GM21515 (cell line): ENCODE data around the gene USP32.
"Not testable (repeated sequence)": the region's sequence is repeated elsewhere in the genome, so short reads cannot be mapped to it uniquely, and the experiment has no call there.

Experiments used
- ATAC-seq: cut with Tn5 transposase; IDR thresholded peaks from one replicate; pipeline ENCODE4 v1.9.1; 2021; ENCODE audit not compliant: unreplicated experiment

Gene USP32

DNA sequence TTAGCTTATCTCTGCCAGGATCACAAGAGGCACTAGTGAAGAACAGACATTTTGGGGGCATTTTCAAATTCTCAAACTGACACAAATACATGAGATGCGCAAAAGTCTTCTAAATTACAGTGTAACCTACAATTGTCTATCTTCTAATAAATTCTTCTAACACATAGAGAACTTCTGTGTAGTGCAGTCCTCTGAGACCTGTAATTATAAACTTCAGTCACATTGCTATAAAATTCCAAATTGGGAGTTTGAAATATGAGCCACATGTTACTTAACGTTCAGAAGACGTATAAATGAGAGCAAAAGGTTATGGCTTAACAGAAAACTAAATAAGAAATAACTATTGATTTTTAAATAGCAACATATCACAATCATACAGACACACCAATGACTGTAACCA lies 12.5 kb downstream of the USP32 start:
- not testable (repeated sequence) for ATAC-seq

DNA sequence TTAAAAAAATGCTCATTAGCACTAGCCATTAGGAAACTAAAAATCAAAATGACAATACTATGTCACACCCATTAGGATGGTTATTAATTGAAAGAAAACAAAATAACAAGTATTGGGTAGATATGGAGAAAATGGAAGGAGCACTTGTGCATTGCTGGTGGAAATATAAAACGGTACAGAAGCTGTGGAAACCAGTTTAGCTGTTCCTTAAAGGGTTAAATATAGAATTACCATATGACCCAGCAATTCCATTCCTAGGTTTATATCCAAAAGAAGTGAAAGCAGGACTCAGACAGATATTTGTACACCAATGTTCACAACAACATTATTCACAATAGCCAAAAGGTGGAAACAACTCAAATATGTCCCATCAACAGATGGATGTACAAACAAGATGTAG lies 13.7 kb downstream of the USP32 start:
- ATAC-seq, result not testable (repeated sequence)

DNA sequence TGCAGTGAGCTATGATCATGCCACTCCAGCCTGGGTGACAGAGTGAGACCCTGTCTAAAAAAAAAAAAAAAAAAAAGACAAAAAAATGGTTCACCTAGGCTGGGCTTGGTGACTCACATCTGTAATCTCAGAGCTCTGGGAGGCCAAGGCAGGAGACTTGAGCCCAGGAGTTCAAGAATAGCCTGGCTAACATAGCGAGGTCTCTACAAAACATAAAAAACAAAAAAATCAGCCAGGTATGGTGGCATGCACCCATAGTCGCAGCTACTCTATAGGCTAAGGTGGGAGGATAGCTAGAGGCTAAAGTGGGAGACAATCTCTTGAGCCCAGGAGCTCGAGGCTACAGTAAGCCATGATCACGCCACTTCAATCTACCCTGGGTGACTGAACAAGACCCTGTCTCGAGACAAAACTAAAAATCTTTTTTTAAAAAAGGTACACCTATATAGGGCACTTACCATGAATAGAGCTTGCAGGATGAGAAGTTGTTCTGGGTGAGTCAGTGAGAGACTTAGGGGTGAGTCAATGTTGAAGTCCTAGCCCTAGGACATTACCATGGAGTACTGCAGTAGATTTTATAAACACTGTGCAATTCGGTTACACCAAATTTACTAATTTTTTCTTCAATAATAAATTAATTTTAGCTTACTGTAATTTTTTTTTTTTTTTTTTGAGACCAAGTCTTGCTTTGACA lies 19.0 kb downstream of the USP32 start:
- no peak for ATAC-seq

DNA sequence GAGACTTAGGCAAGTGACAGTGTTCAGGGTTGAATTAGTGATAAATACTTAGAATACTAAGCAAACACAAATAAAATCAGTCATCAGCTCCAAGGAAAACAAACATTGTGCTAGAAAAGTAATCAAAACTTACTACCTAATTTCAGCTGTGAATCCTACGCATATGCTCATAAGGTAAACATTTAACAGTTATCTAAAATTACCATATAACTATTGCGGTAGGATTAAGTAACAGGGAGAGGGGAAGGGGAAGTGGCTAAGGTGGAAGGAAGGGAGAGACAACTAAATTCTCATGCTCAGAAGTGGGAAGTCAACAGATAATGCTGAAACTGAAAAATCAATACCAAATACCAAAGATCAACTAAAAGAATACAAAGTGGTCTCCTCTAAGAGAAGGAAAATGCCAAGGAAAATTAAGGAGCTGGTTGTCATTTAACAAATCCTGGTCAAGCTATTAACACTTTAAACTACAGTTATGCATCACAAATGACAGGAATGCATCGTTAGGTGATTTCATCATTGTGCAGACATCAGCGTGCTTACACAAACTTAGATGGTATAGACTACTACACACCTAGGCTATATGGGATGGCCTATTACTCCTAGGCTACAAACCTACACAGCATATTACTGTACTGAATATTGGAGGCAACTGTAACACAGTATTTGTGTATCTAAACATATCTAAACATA lies 20.0 kb downstream of the USP32 start:
- no peak for ATAC-seq

DNA sequence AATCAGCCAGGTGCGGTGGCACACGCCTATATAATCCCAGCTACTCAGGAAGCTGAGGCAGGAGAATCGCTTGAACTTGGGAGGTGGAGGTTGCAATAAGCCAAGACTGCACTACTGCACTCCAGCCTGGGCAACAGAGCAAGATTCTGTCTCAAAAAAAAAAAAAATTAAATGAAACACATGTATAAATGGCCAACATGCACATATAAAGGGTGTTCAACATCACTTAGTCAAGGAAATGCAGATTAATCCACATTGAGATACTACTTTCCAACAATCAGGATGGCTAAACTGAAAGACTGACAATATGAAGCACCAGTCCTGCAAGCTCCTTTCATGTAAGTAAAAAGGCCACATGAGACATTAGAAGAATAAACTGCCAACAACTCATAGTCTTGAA lies 20.5 kb downstream of the USP32 start:
- ATAC-seq, result no peak

DNA sequence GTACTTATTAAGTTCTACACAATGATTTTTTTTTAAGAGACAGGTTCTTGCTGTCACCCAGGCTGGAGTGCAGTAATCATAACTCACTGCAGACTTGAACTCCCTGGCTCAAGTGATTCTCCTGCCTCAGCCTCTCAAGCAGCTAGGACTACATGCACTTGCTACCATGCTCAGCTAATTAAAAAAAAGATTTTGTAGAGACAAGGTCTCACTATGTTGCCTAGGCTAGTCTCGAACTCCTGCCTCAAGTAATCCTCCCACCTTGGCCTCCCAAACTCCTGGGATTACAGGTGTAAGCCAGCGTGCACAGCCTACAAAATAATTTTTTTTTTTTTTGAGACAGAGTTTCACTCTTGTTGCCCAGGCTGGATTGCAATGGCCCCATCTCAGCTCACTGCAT lies 22.2 kb downstream of the USP32 start:
- ATAC-seq, result no peak

DNA sequence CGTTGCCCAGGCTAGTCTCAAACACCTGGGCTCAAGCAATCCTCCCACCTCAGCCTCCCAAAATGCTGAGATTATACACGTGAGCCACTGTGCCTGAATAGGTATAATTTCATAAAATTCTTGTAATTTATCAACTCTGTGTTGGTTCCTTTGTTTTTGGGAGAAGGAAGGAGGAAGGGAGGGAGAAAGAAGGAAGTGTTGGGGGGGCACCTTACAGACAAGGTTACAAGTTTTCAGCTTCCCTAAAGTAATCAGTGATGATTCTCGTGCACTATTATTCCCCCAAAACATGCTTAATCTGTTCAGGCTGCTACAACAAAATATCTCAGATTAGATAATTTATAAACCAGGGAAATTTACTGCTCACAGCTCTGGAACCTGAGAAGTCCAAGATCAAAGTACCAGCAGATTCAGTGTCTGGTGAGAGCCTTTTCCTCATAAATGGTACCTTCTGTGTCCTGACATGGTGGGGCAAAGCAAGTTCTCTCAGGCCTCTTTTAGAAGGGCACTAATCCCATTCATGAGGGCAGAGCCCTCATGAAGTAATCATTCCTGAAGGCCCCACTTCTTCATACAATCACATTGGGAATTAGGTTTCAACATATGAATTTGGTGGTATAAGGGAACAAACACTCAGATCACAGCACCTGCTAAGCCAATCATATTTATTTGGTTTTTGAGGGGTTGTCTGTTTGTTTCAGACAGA lies 28.1 kb downstream of the USP32 start:
- no peak for ATAC-seq

DNA sequence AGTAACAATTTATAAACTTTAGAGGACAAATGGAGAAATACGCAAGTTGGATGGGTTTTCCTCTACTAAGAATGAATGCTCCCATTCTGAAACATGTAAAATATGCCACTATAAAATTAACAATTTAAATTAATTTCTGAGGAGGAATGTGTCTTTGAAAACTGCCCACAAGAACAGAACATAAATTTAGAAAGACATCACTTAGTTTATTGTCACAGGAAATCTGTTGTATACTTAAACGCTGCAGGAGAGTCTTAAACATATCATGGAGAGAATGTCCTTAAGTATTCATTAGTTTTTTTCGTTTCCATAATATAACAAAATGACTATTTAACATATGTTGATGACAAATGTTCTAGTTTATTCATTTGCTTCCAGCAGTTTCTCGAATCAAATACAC lies 29.6 kb downstream of the USP32 start:
- no peak for ATAC-seq

DNA sequence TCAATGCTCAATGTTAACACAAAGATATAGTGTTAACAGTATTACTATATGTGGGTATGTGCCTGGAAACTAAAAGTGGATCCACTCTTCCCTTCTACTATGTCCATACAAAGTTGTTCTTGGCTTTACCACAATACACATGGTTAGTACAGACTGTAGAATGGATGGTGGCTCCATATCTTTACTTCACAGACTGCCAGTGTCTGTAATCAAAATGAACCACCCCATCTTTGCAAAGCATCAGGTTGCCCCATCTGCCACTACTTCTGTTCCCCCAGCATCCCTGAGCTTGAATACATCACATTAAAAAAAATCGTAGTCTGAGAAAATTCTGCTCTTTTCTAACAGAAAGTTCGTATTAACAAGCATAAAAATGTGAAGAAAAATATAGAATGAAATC lies 30.0 kb downstream of the USP32 start:
- no peak for ATAC-seq

DNA sequence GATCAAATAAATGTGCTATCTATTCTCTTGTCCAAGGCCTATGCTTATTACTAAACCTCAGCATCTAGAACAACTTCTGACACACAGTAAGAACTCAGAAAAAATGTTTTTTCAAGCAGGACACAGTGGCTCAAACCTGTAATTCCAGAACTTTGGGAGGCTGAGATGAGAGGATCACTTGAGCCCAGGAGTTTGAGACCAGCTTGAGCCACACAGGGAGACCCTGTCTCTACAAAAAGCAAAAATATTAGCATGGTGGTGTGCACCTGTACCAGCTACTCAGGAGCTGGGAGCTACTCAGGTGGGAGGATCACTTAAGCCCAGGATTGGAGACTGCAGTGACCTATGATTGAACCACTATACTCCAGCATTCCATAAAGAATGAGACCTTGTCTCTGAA lies 32.5 kb downstream of the USP32 start:
- no peak for ATAC-seq

DNA sequence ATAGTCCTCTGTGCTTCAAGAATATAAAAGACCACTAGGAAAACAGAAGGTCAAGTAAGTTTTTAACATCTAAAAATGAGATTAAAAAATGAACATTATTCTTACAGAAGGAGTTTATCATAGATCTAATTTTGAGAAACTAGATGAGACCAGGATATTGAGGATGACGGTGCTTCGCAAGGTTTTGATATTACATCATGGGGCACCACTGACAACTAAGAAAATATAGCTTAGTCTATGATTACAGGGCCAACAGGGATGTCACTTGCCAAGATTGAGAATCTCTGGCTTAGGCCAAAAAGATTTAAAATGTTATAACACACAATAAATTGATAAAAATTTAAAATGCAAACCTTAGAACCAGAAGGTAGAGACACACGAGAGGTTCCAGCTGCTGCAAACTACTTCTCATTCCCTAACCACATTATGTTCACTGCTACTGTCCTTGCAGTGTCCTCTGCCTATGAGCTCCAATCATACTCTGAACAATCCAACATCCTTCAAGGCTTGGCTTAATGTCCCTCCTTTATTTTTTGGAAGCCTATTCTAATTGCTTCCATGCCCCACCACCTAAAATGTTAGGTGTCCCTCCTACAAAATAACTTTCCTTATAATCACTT lies 33.2 kb downstream of the USP32 start:
- ATAC-seq, result no peak

DNA sequence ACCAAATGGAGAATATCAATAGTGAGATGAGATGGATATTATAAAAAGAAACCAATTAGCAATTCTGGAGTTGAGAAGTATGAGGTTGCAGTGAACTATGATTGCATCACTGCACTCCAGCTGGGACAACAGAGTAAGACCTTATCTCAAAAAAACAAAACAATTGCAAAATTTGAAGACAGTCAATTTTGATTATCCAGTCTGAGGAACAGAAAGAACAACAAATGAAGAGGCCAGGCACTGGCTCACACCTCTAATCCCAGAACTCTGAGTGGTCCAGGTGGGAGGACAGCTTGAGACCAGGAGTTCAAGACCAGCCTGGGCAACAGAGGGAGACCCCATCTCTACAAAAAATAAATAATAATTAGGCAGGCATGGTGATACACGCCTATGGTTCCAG lies 35.0 kb downstream of the USP32 start:
- no peak for ATAC-seq

DNA sequence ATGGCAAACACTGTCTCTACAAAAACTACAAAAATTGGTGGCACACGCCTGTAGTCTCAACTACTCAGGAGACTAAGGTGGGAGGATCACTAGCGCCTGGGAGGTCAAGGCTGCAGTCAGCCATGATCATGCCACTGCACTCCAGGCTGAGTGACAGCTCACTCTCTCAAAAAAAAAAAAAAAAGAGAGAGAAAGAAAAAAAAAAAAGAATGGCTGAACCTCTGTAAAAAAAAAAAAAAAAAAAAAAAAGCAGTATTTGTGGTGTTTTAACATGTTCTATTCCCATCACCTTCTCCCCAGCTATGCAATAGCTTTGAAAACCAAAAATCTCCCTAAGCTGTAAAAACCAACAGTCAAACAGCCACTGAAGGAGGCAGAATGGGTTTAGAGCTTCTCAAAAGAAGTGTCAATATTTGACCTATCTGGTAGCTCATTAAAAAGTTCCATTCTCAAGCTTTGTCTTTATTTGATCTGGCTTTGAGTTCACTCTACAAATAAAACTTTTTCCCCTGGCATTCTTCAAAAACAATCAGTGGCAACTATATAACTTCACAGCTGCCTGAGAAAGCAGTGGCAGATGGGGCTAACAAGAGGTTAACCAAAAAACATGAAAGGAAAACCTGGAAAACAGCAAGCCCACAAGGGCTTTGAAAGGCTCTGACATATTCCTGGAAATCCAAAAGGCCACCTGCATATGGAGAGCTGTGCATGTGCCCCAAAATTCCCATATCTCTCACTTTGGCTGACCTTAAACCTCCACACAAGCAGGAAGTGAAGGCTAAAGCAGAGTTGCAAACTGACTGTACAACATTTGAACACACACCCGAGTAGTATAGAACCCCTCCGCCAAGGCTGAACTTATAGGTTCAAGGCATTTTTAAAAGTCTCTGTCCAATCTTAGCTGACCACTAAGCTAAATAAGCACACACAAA lies 36.0 kb downstream of the USP32 start:
- ATAC-seq, result no peak

DNA sequence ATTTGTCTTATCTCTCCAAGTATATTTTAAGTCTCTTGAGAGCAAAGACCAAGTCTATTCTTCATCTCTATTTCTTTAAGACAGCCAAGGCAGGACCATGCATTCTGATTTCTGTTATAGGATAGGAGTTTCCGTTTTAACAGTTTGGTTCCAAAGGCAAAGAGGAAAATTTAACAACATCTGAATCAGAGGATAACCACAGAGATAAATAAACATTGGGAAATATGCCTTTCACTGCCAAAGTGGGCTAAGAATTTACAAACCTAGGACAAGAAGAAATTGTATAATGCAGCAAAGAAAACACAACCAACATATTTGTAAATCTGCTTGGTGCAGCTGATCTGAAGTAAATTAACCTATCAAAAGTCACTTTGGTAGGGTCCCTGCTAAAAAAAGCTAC lies 37.7 kb downstream of the USP32 start:
- no peak for ATAC-seq

DNA sequence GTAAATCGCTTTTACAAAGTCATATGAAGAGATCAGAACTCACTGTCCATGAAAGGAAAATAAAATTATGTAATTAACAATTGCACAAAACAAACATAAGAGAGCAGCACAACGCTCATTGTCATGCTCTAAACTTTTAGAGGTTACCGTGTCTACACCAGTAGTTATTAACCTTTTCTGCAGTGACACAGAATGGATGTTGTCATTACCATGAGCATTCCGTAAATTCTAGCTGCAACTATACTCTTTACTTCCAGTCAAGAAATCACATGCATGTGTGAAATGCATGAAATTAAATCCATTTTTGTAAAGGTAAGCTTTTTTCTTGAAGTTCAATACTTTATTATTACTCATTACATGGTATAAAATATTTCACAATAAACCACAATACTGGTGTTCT lies 38.2 kb downstream of the USP32 start:
- no peak for ATAC-seq

DNA sequence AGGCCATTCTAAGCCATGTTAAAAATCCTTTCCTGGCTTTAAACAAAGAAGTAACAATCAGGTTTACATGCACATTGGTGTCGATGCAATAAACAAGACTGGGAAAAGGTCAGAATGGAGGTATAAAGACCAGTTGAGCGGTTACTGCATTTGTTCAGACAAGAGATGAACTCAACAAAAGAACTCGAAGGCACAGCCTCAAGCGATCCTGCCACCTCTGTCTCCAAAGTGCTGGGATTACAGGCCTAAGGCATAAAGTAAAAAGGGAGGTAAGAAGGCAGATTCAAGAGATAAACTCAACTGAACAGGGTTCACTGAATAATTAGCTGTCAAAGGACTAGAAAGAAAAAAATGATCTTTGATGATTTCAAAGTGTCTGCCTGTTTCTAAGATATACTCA lies 39.4 kb downstream of the USP32 start:
- no peak for ATAC-seq

DNA sequence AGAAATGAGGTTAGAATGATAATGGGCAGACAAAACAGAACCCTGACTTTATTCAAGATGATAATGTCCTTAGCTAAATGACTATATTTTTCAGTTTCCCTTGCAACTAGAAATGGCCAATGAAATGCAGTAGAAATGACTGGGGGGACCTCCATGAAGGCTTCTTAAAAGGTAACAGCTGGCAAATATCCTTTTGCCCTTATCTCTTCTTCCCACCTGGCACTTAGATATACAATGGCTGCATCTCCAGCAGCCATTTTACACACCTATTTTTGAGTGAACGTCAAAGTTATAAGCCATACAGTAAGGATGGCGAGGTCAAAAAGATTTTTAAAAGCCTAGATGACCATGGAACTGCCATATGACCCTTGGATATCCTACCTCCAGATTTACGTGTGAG lies 39.9 kb downstream of the USP32 start:
- no peak for ATAC-seq

DNA sequence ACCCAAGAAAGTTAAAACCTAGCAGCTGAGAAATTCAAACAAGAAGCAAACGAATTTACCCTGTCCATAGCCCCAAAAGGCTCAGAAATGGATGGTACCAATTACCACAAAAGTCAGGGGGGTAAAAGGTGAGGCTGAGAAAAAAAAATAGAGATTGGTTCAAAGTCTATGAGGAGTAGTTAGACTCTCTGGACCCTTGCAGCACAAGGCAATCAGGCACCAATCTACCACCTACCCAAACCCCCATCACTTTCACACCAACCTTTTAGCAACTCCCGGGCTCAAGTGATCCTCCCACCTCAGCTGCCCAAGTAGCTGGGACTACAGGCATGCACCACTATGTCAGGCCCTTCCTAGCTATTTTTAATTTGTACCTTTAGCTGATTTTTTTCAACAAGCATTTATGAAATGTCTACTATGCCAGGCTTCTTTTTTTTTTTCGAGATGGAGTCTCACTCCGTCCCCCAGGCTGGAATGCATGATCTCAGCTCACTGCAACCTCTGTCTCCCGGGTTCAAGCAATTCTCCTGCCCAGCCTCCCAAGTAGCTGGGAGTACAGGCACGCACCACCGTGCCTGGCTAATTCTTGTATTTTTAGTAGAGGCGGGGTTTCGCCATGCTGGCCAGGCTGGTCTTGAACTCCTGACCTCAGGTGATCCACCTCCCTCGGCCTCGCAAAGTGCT lies 40.8 kb downstream of the USP32 start:
- ATAC-seq, result no peak

DNA sequence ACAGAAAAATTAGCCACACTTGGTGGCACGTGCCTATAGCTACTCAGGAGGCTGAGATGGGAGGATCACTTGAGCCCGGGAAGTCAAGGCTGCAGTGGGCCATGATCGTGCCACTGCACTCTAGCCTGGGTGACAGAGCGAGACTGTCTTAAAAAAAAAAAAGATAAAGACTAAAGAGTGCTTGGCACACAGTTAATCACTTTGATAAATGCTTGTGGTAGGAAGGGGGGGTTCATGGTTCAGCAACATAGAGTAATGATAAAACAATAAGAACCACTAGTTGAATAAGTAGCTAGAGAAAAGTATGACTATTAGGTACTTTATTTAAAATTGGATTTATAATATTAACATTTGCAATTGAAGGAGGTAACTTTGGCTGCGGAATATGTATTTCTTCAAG lies 43.3 kb downstream of the USP32 start:
- ATAC-seq, result no peak

DNA sequence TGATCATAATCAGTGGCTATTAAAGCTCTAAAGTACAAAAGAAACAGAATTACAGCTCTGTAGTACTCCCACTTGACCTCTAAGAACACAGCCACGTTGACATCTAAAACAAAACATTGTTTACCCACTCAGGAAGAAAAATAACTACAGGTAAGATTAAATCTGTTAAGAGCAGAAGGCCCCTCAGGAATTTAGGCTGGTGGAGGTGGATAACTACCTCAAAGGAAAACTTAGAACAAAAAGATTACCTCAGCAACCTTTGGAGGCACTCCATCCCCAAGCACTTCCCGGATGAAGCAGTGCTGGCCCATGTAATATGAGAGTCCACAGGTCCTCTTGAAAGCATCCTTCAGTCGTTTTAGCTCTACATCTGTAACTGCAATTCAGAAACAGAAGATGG lies 46.7 kb downstream of the USP32 start:
- no peak for ATAC-seq
